Adipose tissue (tissue), 3 donors: ENCODE data around the gene CAPZB. TPM values are rescaled to one million over a fixed set of nuclear protein-coding genes. Genes with fewer than 3 reads are reported as not detected.

Experiments
- H3K27ac ChIP-seq: one replicate; pipeline ENCODE4 v1.5.1; 2013; ENCODE audit warnings: low read depth, low read length
- WGBS, 3 donors: extraction: QIAGEN DNeasy Blood & Tissue Kit; methylation state at CpG; one replicate each; pipeline ENCODE4 v1.1.7; 2013; 5-methylcytosine and 5-hydroxymethylcytosine counted together
- polyA plus RNA-seq, 3 donors: library from polyadenylated mRNA; stranded (reverse); fragments of 200-250 nt; gene quantifications; one replicate each; pipeline ENCODE4 v1.2.3, GENCODE V29; 2013
- donor health status: healthy with polysubstance abuse.
- donor health status: Bipolar disorder and iron deficiency.
- donor health status: healthy.

Gene CAPZB
- polyA plus RNA-seq, 3 donors = 69.7 to 265 (median 214) TPM

GRCh38 chr1:19477284-19478249 lies 7.8 kb downstream of the CAPZB start:
- whole genome bisulfite sequencing, 3 donors = 39 to 76% (median 45%) methylated on average over 11 of the region's 11 CpGs
- no peak overlapping the region for H3K27ac ChIP-seq

GRCh38 chr1:19476450-19477190 lies 8.7 kb downstream of the CAPZB start:
- no peak overlapping the region for H3K27ac ChIP-seq
- WGBS, 3 donors = 40 to 69% (median 42%) methylated on average over 12 of the region's 12 CpGs

GRCh38 chr1:19475296-19475695 lies 10.0 kb downstream of the CAPZB start:
- no peak overlapping the region for H3K27ac ChIP-seq
- 90 to 95% (median 92%) methylated on average over 11 of the region's 11 CpGs for WGBS, 3 donors

GRCh38 chr1:19472174-19472573 lies 13.2 kb downstream of the CAPZB start:
- no peak overlapping the region for H3K27ac ChIP-seq
- WGBS, 3 donors = 51 to 69% (median 61%) methylated on average over 5 of the region's 5 CpGs

- WGBS, 3 donors = 75 to 83% (median 80%) methylated on average over 7 of the region's 7 CpGs
- no peak overlapping the region for H3K27ac ChIP-seq
These were observed 16.3 kb downstream of the CAPZB start for GRCh38 chr1:19469004-19469403.

GRCh38 chr1:19468397-19468956 lies 16.9 kb downstream of the CAPZB start:
- 68 to 69% (median 69%) methylated on average over 15 of the region's 15 CpGs for WGBS, 3 donors
- H3K27ac ChIP-seq = no peak overlapping the region

- WGBS, 3 donors = 76 to 90% (median 84%) methylated on average over 14 of the region's 14 CpGs
- H3K27ac ChIP-seq = no peak overlapping the region
These were observed 17.8 kb downstream of the CAPZB start for GRCh38 chr1:19467199-19468187.

- 67 to 71% (median 68%) methylated on average over 9 of the region's 9 CpGs for WGBS, 3 donors
These were observed 19.2 kb downstream of the CAPZB start for GRCh38 chr1:19466112-19466561.

GRCh38 chr1:19465650-19466049 lies 19.7 kb downstream of the CAPZB start:
- 74 to 94% (median 86%) methylated on average over 4 of the region's 4 CpGs for WGBS, 3 donors
- H3K27ac ChIP-seq = no peak overlapping the region

More at GRCh38 chr1:19466112-19466561, 19.2 kb downstream of the CAPZB start:
- H3K27ac ChIP-seq = no peak overlapping the region

GRCh38 chr1:19465123-19465522 lies 20.2 kb downstream of the CAPZB start:
- no peak overlapping the region for H3K27ac ChIP-seq
- WGBS, 3 donors = 19 to 61% (median 29%) methylated on average over 2 of the region's 2 CpGs

- H3K27ac ChIP-seq = no peak overlapping the region
- 64 to 87% (median 73%) methylated on average over 4 of the region's 4 CpGs for WGBS, 3 donors
These were observed 20.6 kb downstream of the CAPZB start for GRCh38 chr1:19464696-19465095.

GRCh38 chr1:19463504-19463803 lies 21.9 kb downstream of the CAPZB start:
- H3K27ac ChIP-seq = no peak overlapping the region

- 50 to 66% (median 53%) methylated on average over 10 of the region's 10 CpGs for WGBS, 3 donors
- H3K27ac ChIP-seq = no peak overlapping the region
These were observed 22.4 kb downstream of the CAPZB start for GRCh38 chr1:19462781-19463503.

- 75 to 82% (median 80%) methylated on average over 6 of the region's 6 CpGs for WGBS, 3 donors
- H3K27ac ChIP-seq = no peak overlapping the region
These were observed 24.2 kb downstream of the CAPZB start for GRCh38 chr1:19461220-19461554.

- 79 to 89% (median 83%) methylated on average over 12 of the region's 12 CpGs for WGBS, 3 donors
- H3K27ac ChIP-seq = no peak overlapping the region
These were observed 24.7 kb downstream of the CAPZB start for GRCh38 chr1:19460535-19461219.

- no peak overlapping the region for H3K27ac ChIP-seq
- 40 to 71% (median 47%) methylated on average over 6 of the region's 6 CpGs for WGBS, 3 donors
These were observed 26.4 kb downstream of the CAPZB start for GRCh38 chr1:19458815-19459417.

- 58 to 81% (median 80%) methylated on average over 8 of the region's 8 CpGs for WGBS, 3 donors
- no peak overlapping the region for H3K27ac ChIP-seq
These were observed 27.7 kb downstream of the CAPZB start for GRCh38 chr1:19457607-19458006.
